ENCODE results near the gene GAB1.

GRCh38 chr4:143451186-143451585, 114.5 kb downstream of the GAB1 start:
- no peak for TF ChIP-seq CTCF (IDR thresholded peaks at IDR 0.05)
- TF ChIP-seq POLR2A (IDR thresholded peaks at IDR 0.05), result no peak

All from ovary (tissue), 3 donors.